ENCODE data around the gene FAM107B. TPM values are rescaled to one million over a fixed set of nuclear protein-coding genes. Genes with fewer than 3 reads are reported as not detected.

The FAM107B gene
- total RNA-seq, 1 experiment from 2014 or later: 41.3 TPM

GRCh38 chr10:14728346-14728745, 46.4 kb downstream of the FAM107B start:
- H3K27ac Mint-ChIP-seq (ENCODE audit: low read depth, unreplicated experiment): no peak overlapping the region
- no peaks in the 10 kb centered on the region for H3K36me3 Mint-ChIP-seq (ENCODE audit: insufficient read depth, unreplicated experiment)
- TF ChIP-seq, protein P1, sequence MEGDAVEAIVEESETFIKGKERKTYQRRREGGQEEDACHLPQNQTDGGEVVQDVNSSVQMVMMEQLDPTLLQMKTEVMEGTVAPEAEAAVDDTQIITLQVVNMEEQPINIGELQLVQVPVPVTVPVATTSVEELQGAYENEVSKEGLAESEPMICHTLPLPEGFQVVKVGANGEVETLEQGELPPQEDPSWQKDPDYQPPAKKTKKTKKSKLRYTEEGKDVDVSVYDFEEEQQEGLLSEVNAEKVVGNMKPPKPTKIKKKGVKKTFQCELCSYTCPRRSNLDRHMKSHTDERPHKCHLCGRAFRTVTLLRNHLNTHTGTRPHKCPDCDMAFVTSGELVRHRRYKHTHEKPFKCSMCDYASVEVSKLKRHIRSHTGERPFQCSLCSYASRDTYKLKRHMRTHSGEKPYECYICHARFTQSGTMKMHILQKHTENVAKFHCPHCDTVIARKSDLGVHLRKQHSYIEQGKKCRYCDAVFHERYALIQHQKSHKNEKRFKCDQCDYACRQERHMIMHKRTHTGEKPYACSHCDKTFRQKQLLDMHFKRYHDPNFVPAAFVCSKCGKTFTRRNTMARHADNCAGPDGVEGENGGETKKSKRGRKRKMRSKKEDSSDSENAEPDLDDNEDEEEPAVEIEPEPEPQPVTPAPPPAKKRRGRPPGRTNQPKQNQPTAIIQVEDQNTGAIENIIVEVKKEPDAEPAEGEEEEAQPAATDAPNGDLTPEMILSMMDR (IDR thresholded peaks at IDR 0.05; ENCODE audit: unreplicated experiment): no peak
- CTCF ChIA-PET: no interaction called here
- H3K4me3 Mint-ChIP-seq (ENCODE audit: unreplicated experiment): no peak overlapping the region
- intact Hi-C loops (cut with micrococcal nuclease): no loop called here
- POLR2A ChIA-PET: no interaction called here
- DNase-seq (ENCODE audit: unreplicated experiment): no peak
- no peaks in the 10 kb centered on the region for H3K9me3 Mint-ChIP-seq (ENCODE audit: unreplicated experiment)
- H3K4me1 Mint-ChIP-seq (ENCODE audit: insufficient read depth, unreplicated experiment): no peaks in the 10 kb centered on the region
- no TSS peak for BruUV-seq (replicated peaks)
- no peaks in the 10 kb centered on the region for H3K27me3 Mint-ChIP-seq (ENCODE audit: insufficient read depth, unreplicated experiment)

- Mint-ChIP-seq H3K4me3 (ENCODE audit: unreplicated experiment) (no peak overlapping the region), H3K27me3 (ENCODE audit: insufficient read depth, unreplicated experiment) (no peaks in the 10 kb centered on the region), H3K9me3 (ENCODE audit: unreplicated experiment) (no peaks in the 10 kb centered on the region), H3K4me1 (ENCODE audit: insufficient read depth, unreplicated experiment) (no peaks in the 10 kb centered on the region), H3K27ac (ENCODE audit: low read depth, unreplicated experiment) (no peak overlapping the region), H3K36me3 (ENCODE audit: insufficient read depth, unreplicated experiment) (no peaks in the 10 kb centered on the region)
- intact Hi-C loops (cut with micrococcal nuclease): no loop called here
- POLR2A ChIA-PET: no interaction called here
- TF ChIP-seq, protein P1 (IDR thresholded peaks at IDR 0.05; ENCODE audit: unreplicated experiment): no peak
- CTCF ChIA-PET: no interaction called here
- BruUV-seq (replicated peaks): no TSS peak
- DNase-seq (ENCODE audit: unreplicated experiment): no peak
Measured at GRCh38 chr10:14727924-14728323, 46.8 kb downstream of the FAM107B start.

GRCh38 chr10:14727465-14727864, 47.2 kb downstream of the FAM107B start:
- TF ChIP-seq, protein P1 (IDR thresholded peaks at IDR 0.05; ENCODE audit: unreplicated experiment): no peak
- Mint-ChIP-seq H3K36me3 (ENCODE audit: insufficient read depth, unreplicated experiment) (no peaks in the 10 kb centered on the region), H3K27ac (ENCODE audit: low read depth, unreplicated experiment) (no peak overlapping the region), H3K9me3 (ENCODE audit: unreplicated experiment) (no peaks in the 10 kb centered on the region), H3K27me3 (ENCODE audit: insufficient read depth, unreplicated experiment) (no peaks in the 10 kb centered on the region), H3K4me1 (ENCODE audit: insufficient read depth, unreplicated experiment) (no peaks in the 10 kb centered on the region), H3K4me3 (ENCODE audit: unreplicated experiment) (no peak overlapping the region)
- POLR2A ChIA-PET: no interaction called here
- no peak for DNase-seq (ENCODE audit: unreplicated experiment)
- CTCF ChIA-PET: no interaction called here
- intact Hi-C loops (cut with micrococcal nuclease): no loop called here
- BruUV-seq (replicated peaks): no TSS peak

GRCh38 chr10:14724931-14725330, 49.8 kb downstream of the FAM107B start:
- POLR2A ChIA-PET: no interaction called here
- CTCF ChIA-PET: interaction anchor here (0.6 kb wide), 2 partner anchors 95 to 243 kb away, joined by 3 read pairs; no protein-coding TSS in a partner anchor
- no peak overlapping the region for H3K27ac Mint-ChIP-seq (ENCODE audit: low read depth, unreplicated experiment)
- no peaks in the 10 kb centered on the region for H3K27me3 Mint-ChIP-seq (ENCODE audit: insufficient read depth, unreplicated experiment)
- H3K36me3 Mint-ChIP-seq (ENCODE audit: insufficient read depth, unreplicated experiment): no peaks in the 10 kb centered on the region
- TF ChIP-seq, protein P1 (IDR thresholded peaks at IDR 0.05; ENCODE audit: unreplicated experiment): no peak
- DNase-seq (ENCODE audit: unreplicated experiment): no peak
- no peaks in the 10 kb centered on the region for H3K4me1 Mint-ChIP-seq (ENCODE audit: insufficient read depth, unreplicated experiment)
- intact Hi-C loops (cut with micrococcal nuclease): no loop called here
- no peaks in the 10 kb centered on the region for H3K9me3 Mint-ChIP-seq (ENCODE audit: unreplicated experiment)
- BruUV-seq (replicated peaks): no TSS peak
- H3K4me3 Mint-ChIP-seq (ENCODE audit: unreplicated experiment): no peak overlapping the region
